GM10266 (cell line): Measurements from ENCODE around the gene RFWD3.

Experiments
- DNase-seq: peaks from one replicate; pipeline ENCODE4 v3.0.0; 2012; ENCODE audit errors: extremely low spot score
- CTCF ChIP-seq: IDR thresholded peaks from 2 replicates; pipeline ENCODE4 v1.5.1; 2012; ENCODE audit warnings: mild to moderate bottlenecking, low read depth; ENCODE audit not compliant: control insufficient read depth, insufficient read depth; ENCODE audit errors: missing control alignments

RFWD3 gene

GRCh38 chr16:74627506-74628220 is 39.0 kb downstream of the RFWD3 start:
- TF ChIP-seq CTCF, result no peak

GRCh38 chr16:74626741-74627416 is 39.8 kb downstream of the RFWD3 start:
- no peak for TF ChIP-seq CTCF
- peak; percentile 46 for DNase-seq

More at GRCh38 chr16:74627506-74628220, 39.0 kb downstream of the RFWD3 start:
- DNase-seq, result no peak

GRCh38 chr16:74625500-74626350 is 41.0 kb downstream of the RFWD3 start:
- no peak for DNase-seq
- no peak for TF ChIP-seq CTCF

- no peak for DNase-seq
- TF ChIP-seq CTCF, result no peak
Observed at GRCh38 chr16:74623839-74624235, 42.8 kb downstream of the RFWD3 start.

GRCh38 chr16:74623214-74623838 is 43.4 kb downstream of the RFWD3 start:
- peak; percentile 70 for TF ChIP-seq CTCF
- peak; percentile 50 for DNase-seq

- no peak for TF ChIP-seq CTCF
- DNase-seq, result no peak
Observed at GRCh38 chr16:74622005-74622404, 44.7 kb downstream of the RFWD3 start.
